OCI-LY1 (cell line): ENCODE measurements around the gene CDKN3.
"Not testable (repeated sequence)": the region's sequence is repeated elsewhere in the genome, so short reads cannot be mapped to it uniquely, and the experiment has no call there.

Experiments used
- H2AFZ ChIP-seq: fragments of 200-600 bp; sonication (generic), shearing (Covaris generic); 2 replicates; pipeline ENCODE4 v1.6.0; 2014; ENCODE audit warnings: antibody characterized with exemption, mild to moderate bottlenecking, low read length
- H3F3A ChIP-seq: fragments of 200-600 bp; sonication (generic), shearing (Covaris generic); 2 replicates; pipeline ENCODE4 v1.6.0; 2014; ENCODE audit warnings: mild to moderate bottlenecking, antibody characterized with exemption, low read length, moderate library complexity; ENCODE audit not compliant: insufficient read depth
- H3K27ac ChIP-seq: fragments of 200-600 bp; sonication (generic); 2 replicates; pipeline ENCODE4 v1.5.1; 2014; ENCODE audit warnings: low read length, mixed run types, mild to moderate bottlenecking, low read depth; ENCODE audit not compliant: poor library complexity, severe bottlenecking
- H3K27me3 ChIP-seq: fragments of 200-600 bp; sonication (generic); 2 replicates; pipeline ENCODE4 v1.6.0; 2014; ENCODE audit warnings: antibody characterized with exemption, mild to moderate bottlenecking, low read length, moderate library complexity; ENCODE audit not compliant: insufficient read depth
- H3K36me3 ChIP-seq: fragments of 200-600 bp; sonication (generic); 2 replicates; pipeline ENCODE4 v1.6.1; 2014; ENCODE audit warnings: mild to moderate bottlenecking, antibody characterized with exemption, low read length, moderate library complexity, mixed read lengths; ENCODE audit not compliant: insufficient read depth
- H3K4me1 ChIP-seq: fragments of 200-600 bp; sonication (generic); 2 replicates; pipeline ENCODE4 v1.5.1; 2014; ENCODE audit warnings: mild to moderate bottlenecking, low read length, moderate library complexity; ENCODE audit not compliant: insufficient read depth, severe bottlenecking
- H3K4me2 ChIP-seq: fragments of 200-600 bp; sonication (generic), shearing (Covaris generic); 2 replicates; pipeline ENCODE4 v1.6.1; 2014; ENCODE audit warnings: low read length
- H3K4me3 ChIP-seq: fragments of 200-600 bp; sonication (generic); 2 replicates; pipeline ENCODE4 v1.5.1; 2014; ENCODE audit warnings: low read length, low read depth, mild to moderate bottlenecking, mixed read lengths; ENCODE audit not compliant: poor library complexity, severe bottlenecking
- H3K79me2 ChIP-seq: fragments of 200-600 bp; shearing (Covaris generic); 2 replicates; pipeline ENCODE4 v1.6.1; 2016; ENCODE audit warnings: mixed run types, low read length, mixed read lengths; ENCODE audit not compliant: insufficient read depth
- H3K9ac ChIP-seq: fragments of 200-600 bp; sonication (generic), shearing (Covaris generic); 2 replicates; pipeline ENCODE4 v1.6.1; 2014; ENCODE audit warnings: mild to moderate bottlenecking, low read length, mixed read lengths
- H3K9me2 ChIP-seq: fragments of 200-600 bp; sonication (generic), shearing (Covaris generic); 2 replicates; pipeline ENCODE4 v1.6.1; 2014; ENCODE audit warnings: low read depth, mild to moderate bottlenecking, low read length, mixed read lengths
- H3K9me3 ChIP-seq: fragments of 200-600 bp; shearing (Covaris generic); 2 replicates; pipeline ENCODE4 v1.6.1; 2014; ENCODE audit warnings: low read length, mixed read lengths
- H4K20me1 ChIP-seq: fragments of 200-600 bp; sonication (generic), shearing (Covaris generic); 2 replicates; pipeline ENCODE4 v1.6.0; 2016; ENCODE audit warnings: mild to moderate bottlenecking, low read length; ENCODE audit not compliant: insufficient read depth
- CTCF ChIP-seq: fragments of 200-600 bp; sonication (generic), shearing (Covaris generic); IDR thresholded peaks from 2 replicates; pipeline ENCODE4 v1.5.1; 2017; ENCODE audit warnings: mild to moderate bottlenecking, antibody characterized with exemption, low read length, moderate library complexity, mixed read lengths
- EZH2 ChIP-seq: fragments of 200-600 bp; sonication (generic), shearing (Covaris generic); IDR thresholded peaks from 2 replicates; pipeline ENCODE4 v1.8.0; 2017; ENCODE audit warnings: borderline replicate concordance, mixed run types, mild to moderate bottlenecking, antibody characterized with exemption, low read length, moderate library complexity, mixed read lengths

Gene CDKN3

DNA sequence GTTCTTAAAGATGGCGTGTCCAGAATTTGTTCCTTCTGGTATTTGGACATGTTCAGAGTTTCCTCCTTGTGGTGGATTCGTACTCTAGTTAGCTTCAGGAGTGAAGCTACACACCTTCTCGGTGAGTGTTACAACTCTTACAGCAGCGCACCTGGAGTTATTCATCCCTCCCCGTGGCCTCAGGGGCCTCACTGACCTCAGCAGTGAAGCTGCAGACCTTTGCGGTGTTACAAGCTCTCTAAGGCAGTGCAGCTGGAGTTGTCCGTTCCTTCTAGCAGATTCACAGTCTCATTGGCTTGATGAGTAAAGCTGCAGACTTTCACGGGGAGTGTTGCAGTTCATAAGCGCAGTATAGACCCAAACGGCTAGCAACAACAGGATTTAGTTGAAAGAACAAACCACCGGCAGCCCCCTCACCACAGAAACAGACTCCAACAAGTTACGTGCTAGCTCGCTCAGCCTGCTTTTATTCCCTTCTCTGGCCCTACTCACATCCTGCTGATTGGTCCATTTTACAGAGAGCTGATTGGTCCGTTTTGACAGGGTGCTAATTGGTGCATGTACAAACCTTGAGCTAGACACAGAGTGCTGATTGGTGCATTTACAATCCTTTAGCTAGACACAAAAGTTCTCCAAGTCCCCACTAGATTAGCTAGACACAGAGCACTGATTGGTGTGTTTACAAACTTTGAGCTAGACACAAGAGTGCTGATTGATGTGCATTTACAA is 4.5 kb upstream of the CDKN3 start:
- H3K4me1 ChIP-seq = no peaks in the 10 kb centered on the region
- TF ChIP-seq CTCF = no peak
- no peak for TF ChIP-seq EZH2
- H3K9me3 ChIP-seq = no peaks in the 10 kb centered on the region
- no peak overlapping the region for H2AFZ ChIP-seq
- no peaks in the 10 kb centered on the region for H3K36me3 ChIP-seq
- no peak overlapping the region for H3K27ac ChIP-seq
- no peaks in the 10 kb centered on the region for H3K9me2 ChIP-seq
- H4K20me1 ChIP-seq = no peaks in the 10 kb centered on the region
- H3K9ac ChIP-seq = no peak overlapping the region
- H3K27me3 ChIP-seq = 0 out of 2 replicates have a peak, but pooled peaks cover 5% of the 10 kb centered on the region
- H3K4me3 ChIP-seq = no peak overlapping the region
- H3F3A ChIP-seq = no peaks in the 10 kb centered on the region
- no peaks in the 10 kb centered on the region for H3K79me2 ChIP-seq
- H3K4me2 ChIP-seq = no peak overlapping the region

DNA sequence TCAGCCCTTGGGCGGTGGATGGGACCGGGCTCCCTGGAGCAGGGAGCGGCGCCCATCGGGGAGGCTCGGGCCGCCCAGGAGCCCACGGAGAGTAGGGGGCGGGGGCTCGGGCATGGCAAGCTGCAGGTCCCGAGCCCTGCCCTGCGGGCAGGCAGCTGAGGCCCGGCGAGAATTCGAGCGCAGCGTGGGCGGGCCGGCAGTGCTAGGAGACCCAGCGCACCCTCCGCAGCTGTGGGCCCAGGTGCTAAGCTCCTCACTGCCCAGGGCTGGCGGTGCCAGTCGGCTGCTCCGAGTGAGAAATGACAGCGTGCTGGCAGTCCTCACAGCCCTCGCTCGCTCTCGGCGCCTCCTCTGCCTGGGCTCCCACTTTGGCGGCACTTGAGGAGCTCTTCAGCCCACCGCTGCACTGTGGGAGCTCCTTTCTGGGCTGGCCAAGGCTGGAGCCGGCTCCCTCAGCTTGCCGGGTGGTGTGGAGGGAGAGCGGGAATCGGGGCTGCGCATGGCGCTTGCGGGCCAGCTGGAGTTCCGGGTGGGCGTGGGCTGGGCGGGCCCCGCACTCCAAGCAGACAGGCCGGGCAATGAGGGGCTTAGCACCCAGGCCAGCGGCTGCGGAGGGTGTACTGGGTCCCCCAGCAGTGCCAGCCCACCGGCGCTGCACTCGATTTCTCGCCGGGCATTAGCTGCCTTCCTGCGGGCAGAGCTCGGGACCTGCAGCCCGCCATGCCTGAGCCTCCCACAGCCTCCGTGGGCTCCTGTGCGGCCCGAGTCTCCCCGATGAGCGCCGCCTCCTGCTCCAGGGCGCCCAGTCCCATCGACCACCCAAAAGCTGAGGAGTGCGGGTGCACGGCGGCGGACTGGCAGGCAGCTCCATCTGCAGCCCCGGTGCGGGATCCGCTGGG is 3.6 kb upstream of the CDKN3 start:
- not testable (repeated sequence) for H3K36me3 ChIP-seq, H3K27ac ChIP-seq, H3K79me2 ChIP-seq, H3K9me2 ChIP-seq, H3F3A ChIP-seq, H3K9me3 ChIP-seq, H3K4me3 ChIP-seq, H3K27me3 ChIP-seq, H3K4me1 ChIP-seq, H2AFZ ChIP-seq, H4K20me1 ChIP-seq, H3K4me2 ChIP-seq, H3K9ac ChIP-seq

DNA sequence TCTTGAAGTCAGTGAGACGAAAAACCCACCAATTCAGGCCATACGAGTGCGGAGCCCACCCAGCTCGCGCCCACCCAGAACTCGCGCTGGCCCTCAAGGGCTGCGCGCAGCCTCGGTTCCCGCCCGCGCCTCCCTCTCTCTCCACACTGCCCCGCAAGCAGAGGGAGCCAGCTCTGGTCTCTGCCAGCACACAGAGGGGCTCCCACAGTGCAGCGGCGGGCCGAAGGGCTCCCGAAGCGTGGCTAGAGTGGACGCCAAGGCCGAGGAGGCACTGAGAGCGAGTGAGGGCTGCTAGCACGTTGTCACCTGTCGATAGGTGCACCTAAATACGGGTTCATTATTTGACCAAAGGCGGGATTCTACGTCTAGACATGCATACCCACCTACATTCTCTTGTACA is 2.2 kb upstream of the CDKN3 start:
- TF ChIP-seq EZH2 (no peak), CTCF (no peak)
- Histone ChIP-seq H3K4me2 (no peak overlapping the region), H3K27ac (no peak overlapping the region), H3K36me3 (peaks cover 1% of the 10 kb centered on the region; the same call in 1 of the 2 replicates), H3F3A (no peaks in the 10 kb centered on the region), H4K20me1 (no peaks in the 10 kb centered on the region), H3K9me2 (no peaks in the 10 kb centered on the region), H3K4me3 (no peak overlapping the region), H3K9ac (no peak overlapping the region), H3K4me1 (peaks cover 20% of the 10 kb centered on the region), H3K27me3 (no peaks in the 10 kb centered on the region), H2AFZ (no peak overlapping the region), H3K79me2 (peaks cover 5% of the 10 kb centered on the region; the same call in 1 of the 2 replicates), H3K9me3 (no peaks in the 10 kb centered on the region)
